GM23338 (cell line): ENCODE measurements around the gene CD93.

ENCODE experiments used
- CREB1 ChIP-seq: fragments of 250-450 bp; sonication (Bioruptor Pico); IDR thresholded peaks from 2 replicates; pipeline ENCODE4 v1.5.0; 2020; ENCODE audit warnings: low read depth, mild to moderate bottlenecking, moderate library complexity
- EZH2 ChIP-seq: fragments of 200-600 bp; sonication (generic); IDR thresholded peaks from one replicate; pipeline ENCODE4 v1.8.0; 2017; ENCODE audit warnings: antibody characterized with exemption, mild to moderate bottlenecking, low read depth; ENCODE audit not compliant: unreplicated experiment
- EZH2phosphoT487 ChIP-seq: fragments of 200-600 bp; sonication (generic); IDR thresholded peaks from one replicate; pipeline ENCODE4 v1.8.1; 2018; ENCODE audit warnings: antibody characterized with exemption; ENCODE audit not compliant: unreplicated experiment
- JUNB ChIP-seq: IDR thresholded peaks from one replicate; pipeline ENCODE4 v1.6.1; 2016; ENCODE audit warnings: antibody characterized with exemption; ENCODE audit not compliant: unreplicated experiment
- NANOG ChIP-seq: IDR thresholded peaks from 2 replicates; pipeline ENCODE4 v1.6.1; 2016; ENCODE audit warnings: antibody characterized with exemption, borderline replicate concordance
- POLR2AphosphoS5 ChIP-seq: IDR thresholded peaks from 2 replicates; pipeline ENCODE4 v1.6.1; 2016; ENCODE audit warnings: antibody characterized with exemption, low read depth
- STAT1 ChIP-seq: IDR thresholded peaks from one replicate; pipeline ENCODE4 v1.6.1; 2016; ENCODE audit warnings: antibody characterized with exemption; ENCODE audit not compliant: unreplicated experiment
- ZNF114 ChIP-seq: fragments of 250-450 bp; sonication (Bioruptor Pico); IDR thresholded peaks from 2 replicates; pipeline ENCODE4 v1.5.0; 2020; ENCODE audit warnings: mild to moderate bottlenecking, moderate library complexity
- ZNF331 ChIP-seq: fragments of 250-450 bp; sonication (Bioruptor Pico); IDR thresholded peaks from 2 replicates; pipeline ENCODE4 v1.5.0; 2020; ENCODE audit warnings: low read depth, mild to moderate bottlenecking, moderate library complexity
- TF ChIP-seq, protein P1 (sequence below), 2 experiments: fragments of 200-600 bp in 1 of 2; sonication (generic) in 1 of 2; conservative IDR thresholded peaks; 2 replicates each; pipeline versions ENCODE4 v1.5.1 to v1.6.1; 2016 to 2017; ENCODE audit warnings: antibody characterized with exemption in 2 of 2, low read depth in 2 of 2, mild to moderate bottlenecking in 2 of 2, moderate library complexity in 1 of 2
- TF ChIP-seq, protein P2 (sequence below): IDR thresholded peaks from one replicate; pipeline ENCODE4 v1.6.1; 2018; ENCODE audit warnings: antibody characterized with exemption; ENCODE audit not compliant: unreplicated experiment
- TF ChIP-seq, protein P3 (sequence below): IDR thresholded peaks from 2 replicates; pipeline ENCODE4 v1.6.1; 2016; ENCODE audit warnings: antibody characterized with exemption

DNA sequence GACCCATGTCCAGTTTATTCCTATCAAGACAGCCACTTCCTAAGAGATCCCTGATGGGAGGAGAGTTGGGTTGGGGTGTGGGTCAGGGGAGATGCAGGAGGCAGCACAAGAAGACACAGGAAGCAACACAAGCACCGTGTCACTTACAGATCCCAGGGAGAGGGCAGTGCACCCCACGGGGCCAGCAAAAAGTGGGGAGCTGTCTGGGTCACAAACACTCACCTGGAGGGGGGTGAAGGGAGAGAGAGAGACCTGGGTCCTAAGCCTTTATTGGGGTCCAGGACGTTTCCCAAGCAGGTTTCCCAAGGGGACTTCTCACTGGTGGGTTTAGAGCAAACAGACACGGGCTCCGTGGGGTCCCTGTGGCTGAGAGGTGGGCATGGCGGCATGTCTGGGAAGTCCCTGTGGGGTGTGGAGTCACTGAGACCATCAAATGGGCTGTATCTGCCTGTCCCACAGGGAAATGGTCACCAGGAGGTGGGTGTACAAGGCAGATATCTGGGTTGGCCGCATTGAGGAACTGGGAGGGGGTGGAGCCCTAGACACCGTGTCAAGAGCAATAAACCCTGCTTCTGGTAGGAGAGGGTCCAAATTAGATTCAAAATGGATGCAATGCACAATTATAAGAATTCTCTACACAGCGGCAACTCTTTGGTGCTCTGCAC lies 1.6 kb upstream of the CD93 start:
- TF ChIP-seq EZH2phosphoT487 (no peak), EZH2 (no peak), NANOG (no peak), ZNF114 (CRISPR knock-in tag) (no peak), CREB1 (CRISPR knock-in tag) (no peak), ZNF331 (CRISPR knock-in tag) (no peak), POLR2AphosphoS5 (no peak), JUNB (no peak), STAT1 (no peak)
- TF ChIP-seq, protein P1, sequence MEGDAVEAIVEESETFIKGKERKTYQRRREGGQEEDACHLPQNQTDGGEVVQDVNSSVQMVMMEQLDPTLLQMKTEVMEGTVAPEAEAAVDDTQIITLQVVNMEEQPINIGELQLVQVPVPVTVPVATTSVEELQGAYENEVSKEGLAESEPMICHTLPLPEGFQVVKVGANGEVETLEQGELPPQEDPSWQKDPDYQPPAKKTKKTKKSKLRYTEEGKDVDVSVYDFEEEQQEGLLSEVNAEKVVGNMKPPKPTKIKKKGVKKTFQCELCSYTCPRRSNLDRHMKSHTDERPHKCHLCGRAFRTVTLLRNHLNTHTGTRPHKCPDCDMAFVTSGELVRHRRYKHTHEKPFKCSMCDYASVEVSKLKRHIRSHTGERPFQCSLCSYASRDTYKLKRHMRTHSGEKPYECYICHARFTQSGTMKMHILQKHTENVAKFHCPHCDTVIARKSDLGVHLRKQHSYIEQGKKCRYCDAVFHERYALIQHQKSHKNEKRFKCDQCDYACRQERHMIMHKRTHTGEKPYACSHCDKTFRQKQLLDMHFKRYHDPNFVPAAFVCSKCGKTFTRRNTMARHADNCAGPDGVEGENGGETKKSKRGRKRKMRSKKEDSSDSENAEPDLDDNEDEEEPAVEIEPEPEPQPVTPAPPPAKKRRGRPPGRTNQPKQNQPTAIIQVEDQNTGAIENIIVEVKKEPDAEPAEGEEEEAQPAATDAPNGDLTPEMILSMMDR (conservative IDR thresholded peaks at IDR 0.05; ENCODE audit: low read depth in 2 of 2) = no peak
- TF ChIP-seq, protein P2, sequence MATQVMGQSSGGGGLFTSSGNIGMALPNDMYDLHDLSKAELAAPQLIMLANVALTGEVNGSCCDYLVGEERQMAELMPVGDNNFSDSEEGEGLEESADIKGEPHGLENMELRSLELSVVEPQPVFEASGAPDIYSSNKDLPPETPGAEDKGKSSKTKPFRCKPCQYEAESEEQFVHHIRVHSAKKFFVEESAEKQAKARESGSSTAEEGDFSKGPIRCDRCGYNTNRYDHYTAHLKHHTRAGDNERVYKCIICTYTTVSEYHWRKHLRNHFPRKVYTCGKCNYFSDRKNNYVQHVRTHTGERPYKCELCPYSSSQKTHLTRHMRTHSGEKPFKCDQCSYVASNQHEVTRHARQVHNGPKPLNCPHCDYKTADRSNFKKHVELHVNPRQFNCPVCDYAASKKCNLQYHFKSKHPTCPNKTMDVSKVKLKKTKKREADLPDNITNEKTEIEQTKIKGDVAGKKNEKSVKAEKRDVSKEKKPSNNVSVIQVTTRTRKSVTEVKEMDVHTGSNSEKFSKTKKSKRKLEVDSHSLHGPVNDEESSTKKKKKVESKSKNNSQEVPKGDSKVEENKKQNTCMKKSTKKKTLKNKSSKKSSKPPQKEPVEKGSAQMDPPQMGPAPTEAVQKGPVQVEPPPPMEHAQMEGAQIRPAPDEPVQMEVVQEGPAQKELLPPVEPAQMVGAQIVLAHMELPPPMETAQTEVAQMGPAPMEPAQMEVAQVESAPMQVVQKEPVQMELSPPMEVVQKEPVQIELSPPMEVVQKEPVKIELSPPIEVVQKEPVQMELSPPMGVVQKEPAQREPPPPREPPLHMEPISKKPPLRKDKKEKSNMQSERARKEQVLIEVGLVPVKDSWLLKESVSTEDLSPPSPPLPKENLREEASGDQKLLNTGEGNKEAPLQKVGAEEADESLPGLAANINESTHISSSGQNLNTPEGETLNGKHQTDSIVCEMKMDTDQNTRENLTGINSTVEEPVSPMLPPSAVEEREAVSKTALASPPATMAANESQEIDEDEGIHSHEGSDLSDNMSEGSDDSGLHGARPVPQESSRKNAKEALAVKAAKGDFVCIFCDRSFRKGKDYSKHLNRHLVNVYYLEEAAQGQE = no peak
- TF ChIP-seq, protein P3, sequence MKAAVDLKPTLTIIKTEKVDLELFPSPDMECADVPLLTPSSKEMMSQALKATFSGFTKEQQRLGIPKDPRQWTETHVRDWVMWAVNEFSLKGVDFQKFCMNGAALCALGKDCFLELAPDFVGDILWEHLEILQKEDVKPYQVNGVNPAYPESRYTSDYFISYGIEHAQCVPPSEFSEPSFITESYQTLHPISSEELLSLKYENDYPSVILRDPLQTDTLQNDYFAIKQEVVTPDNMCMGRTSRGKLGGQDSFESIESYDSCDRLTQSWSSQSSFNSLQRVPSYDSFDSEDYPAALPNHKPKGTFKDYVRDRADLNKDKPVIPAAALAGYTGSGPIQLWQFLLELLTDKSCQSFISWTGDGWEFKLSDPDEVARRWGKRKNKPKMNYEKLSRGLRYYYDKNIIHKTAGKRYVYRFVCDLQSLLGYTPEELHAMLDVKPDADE = no peak
